ENCODE measurements around the gene UPF2.

GRCh38 chr10:11878776-11879175, 163.8 kb downstream of the UPF2 start:
- TF ChIP-seq CTCF (IDR thresholded peaks at IDR 0.05) (no peak), POLR2A (IDR thresholded peaks at IDR 0.05) (no peak), EP300 (IDR thresholded peaks at IDR 0.05; ENCODE audit: low read depth) (no peak), POLR2AphosphoS5 (IDR thresholded peaks at IDR 0.05) (no peak)

Data from transverse colon (tissue), 4 donors.